ENCODE data around the gene PAPPA2.

GRCh38 chr1:176456795-176457194 lies 6.2 kb upstream of the PAPPA2 start:
- TF ChIP-seq CTCF (IDR thresholded peaks at IDR 0.05) (no peak), EZH2 (IDR thresholded peaks at IDR 0.05; ENCODE audit: borderline replicate concordance, insufficient read depth, low read depth, low read length, poor library complexity, severe bottlenecking) (no peak)

Measured in B cell (primary cell).